Measurements from ENCODE around the gene TUT4.

The TUT4 gene

DNA sequence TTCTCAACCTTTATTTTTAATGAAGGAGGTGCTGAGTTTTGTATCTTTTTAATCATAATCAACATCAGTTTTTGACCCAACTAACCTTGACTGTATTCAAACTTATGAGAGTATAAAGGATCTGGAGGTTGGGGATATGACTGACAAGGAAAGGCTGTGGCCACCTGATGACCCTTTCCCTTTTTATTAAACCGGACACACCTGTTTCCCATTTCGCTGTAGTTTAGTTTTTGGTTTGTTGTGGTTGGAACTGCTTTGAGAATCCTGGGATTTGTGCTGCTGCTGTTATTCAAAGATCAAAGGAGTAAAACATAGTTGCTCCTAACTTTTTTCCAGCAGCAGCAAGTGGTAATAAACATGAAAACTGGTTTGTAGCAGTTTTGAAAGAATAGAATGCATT, 136.1 kb downstream of the TUT4 start:
- H3K9me3 ChIP-seq (replicated peaks; ENCODE audit: insufficient read depth, low read length): no peaks in the 10 kb centered on the region
- no peaks in the 10 kb centered on the region for H4K20me1 ChIP-seq (ENCODE audit: insufficient read depth, low read length)
- TF ChIP-seq, protein P1, sequence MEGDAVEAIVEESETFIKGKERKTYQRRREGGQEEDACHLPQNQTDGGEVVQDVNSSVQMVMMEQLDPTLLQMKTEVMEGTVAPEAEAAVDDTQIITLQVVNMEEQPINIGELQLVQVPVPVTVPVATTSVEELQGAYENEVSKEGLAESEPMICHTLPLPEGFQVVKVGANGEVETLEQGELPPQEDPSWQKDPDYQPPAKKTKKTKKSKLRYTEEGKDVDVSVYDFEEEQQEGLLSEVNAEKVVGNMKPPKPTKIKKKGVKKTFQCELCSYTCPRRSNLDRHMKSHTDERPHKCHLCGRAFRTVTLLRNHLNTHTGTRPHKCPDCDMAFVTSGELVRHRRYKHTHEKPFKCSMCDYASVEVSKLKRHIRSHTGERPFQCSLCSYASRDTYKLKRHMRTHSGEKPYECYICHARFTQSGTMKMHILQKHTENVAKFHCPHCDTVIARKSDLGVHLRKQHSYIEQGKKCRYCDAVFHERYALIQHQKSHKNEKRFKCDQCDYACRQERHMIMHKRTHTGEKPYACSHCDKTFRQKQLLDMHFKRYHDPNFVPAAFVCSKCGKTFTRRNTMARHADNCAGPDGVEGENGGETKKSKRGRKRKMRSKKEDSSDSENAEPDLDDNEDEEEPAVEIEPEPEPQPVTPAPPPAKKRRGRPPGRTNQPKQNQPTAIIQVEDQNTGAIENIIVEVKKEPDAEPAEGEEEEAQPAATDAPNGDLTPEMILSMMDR (IDR thresholded peaks at IDR 0.05; ENCODE audit: low read length): no peak
- TF ChIP-seq EZH2phosphoT487 (IDR thresholded peaks at IDR 0.05; ENCODE audit: low read length) (no peak), EZH2 (optimal IDR thresholded peaks at IDR 0.05; ENCODE audit: low read depth, low read length) (no peak)
- H3K27me3 ChIP-seq (replicated peaks; ENCODE audit: insufficient read depth, low read length): no peaks in the 10 kb centered on the region
- H3K27ac ChIP-seq (ENCODE audit: low read length): no peak overlapping the region
- no peaks in the 10 kb centered on the region for H3K79me2 ChIP-seq (ENCODE audit: low read length)
- H3K4me2 ChIP-seq (ENCODE audit: low read depth, low read length): no peak overlapping the region
- no peak for DNase-seq
- H3F3A ChIP-seq (ENCODE audit: insufficient read depth, low read length): no peaks in the 10 kb centered on the region
- no peak overlapping the region for H2AFZ ChIP-seq (ENCODE audit: low read length)
- peaks cover 11% of the 10 kb centered on the region for H3K36me3 ChIP-seq (replicated peaks; ENCODE audit: insufficient read depth, low read length)
- H3K4me3 ChIP-seq (ENCODE audit: low read length): no peak overlapping the region
- H3K4me1 ChIP-seq (ENCODE audit: low read length): no peaks in the 10 kb centered on the region
- H3K9me2 ChIP-seq (replicated peaks; ENCODE audit: insufficient read depth, low read length): no peaks in the 10 kb centered on the region
- no peak overlapping the region for H3K9ac ChIP-seq (ENCODE audit: low read length)

DNA sequence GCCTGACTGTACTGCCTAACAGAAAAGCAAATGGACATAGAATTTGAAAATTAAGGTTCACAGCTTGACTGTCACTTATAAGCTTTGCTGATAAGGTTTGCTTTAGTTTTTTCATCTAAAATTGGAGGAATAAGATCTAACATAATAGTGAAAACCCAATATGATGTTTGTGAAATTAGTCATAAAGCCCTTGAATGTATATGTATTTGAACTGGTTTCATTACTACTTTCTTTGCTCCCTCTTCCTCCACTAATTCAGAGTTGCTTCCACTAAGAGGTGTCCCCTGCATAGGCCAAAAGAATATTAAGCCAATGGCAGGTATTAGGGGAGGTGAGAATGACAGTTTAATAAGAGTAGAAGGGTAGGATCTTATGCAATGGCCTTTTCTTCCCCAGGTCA, 137.9 kb downstream of the TUT4 start:
- no peak overlapping the region for H3K4me2 ChIP-seq (ENCODE audit: low read depth, low read length)
- no peaks in the 10 kb centered on the region for H4K20me1 ChIP-seq (ENCODE audit: insufficient read depth, low read length)
- no peak for DNase-seq
- H3F3A ChIP-seq (ENCODE audit: insufficient read depth, low read length): no peaks in the 10 kb centered on the region
- H3K27ac ChIP-seq (ENCODE audit: low read length): no peak overlapping the region
- H3K9me3 ChIP-seq (replicated peaks; ENCODE audit: insufficient read depth, low read length): no peaks in the 10 kb centered on the region
- no peak for TF ChIP-seq EZH2phosphoT487 (IDR thresholded peaks at IDR 0.05; ENCODE audit: low read length)
- TF ChIP-seq, protein P1 (IDR thresholded peaks at IDR 0.05; ENCODE audit: low read length): no peak
- no peak for TF ChIP-seq EZH2 (optimal IDR thresholded peaks at IDR 0.05; ENCODE audit: low read depth, low read length)
- H3K27me3 ChIP-seq (replicated peaks; ENCODE audit: insufficient read depth, low read length): no peaks in the 10 kb centered on the region
- no peak overlapping the region for H3K4me3 ChIP-seq (ENCODE audit: low read length)
- no peaks in the 10 kb centered on the region for H3K79me2 ChIP-seq (ENCODE audit: low read length)
- no peak overlapping the region for H2AFZ ChIP-seq (ENCODE audit: low read length)
- no peaks in the 10 kb centered on the region for H3K9me2 ChIP-seq (replicated peaks; ENCODE audit: insufficient read depth, low read length)
- H3K9ac ChIP-seq (ENCODE audit: low read length): no peak overlapping the region
- no peaks in the 10 kb centered on the region for H3K4me1 ChIP-seq (ENCODE audit: low read length)
- peaks cover 20% of the 10 kb centered on the region for H3K36me3 ChIP-seq (replicated peaks; ENCODE audit: insufficient read depth, low read length)

DNA sequence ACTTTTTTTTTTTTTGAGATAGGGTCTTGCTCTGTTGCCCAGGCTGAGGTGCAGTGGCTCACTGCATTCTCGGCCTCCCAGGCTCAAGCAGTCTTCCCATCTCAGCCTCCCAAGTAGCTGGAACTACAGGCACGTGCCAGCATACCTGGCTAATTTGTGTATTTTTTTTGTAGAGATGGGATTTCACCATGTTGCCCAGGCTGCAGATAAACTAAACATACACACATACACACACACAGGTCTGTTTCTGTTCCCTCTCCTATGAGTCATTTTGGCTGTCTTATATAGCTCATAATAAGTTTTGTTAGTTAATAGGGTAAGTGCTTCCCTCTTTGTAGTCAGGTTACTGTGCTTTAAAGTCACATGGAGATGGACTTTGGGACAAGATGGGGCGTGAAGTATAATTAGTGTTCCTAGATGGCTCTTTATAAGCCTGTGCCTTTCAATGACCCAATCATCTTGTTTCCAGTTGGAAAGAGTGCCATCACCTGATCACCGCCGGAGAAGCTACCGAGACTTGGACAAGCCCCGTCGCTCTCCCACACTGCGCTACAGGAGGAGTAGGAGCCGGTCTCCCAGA, 139.4 kb downstream of the TUT4 start:
- H3K27ac ChIP-seq (ENCODE audit: low read length): no peak overlapping the region
- H4K20me1 ChIP-seq (ENCODE audit: insufficient read depth, low read length): no peaks in the 10 kb centered on the region
- no peaks in the 10 kb centered on the region for H3K9me3 ChIP-seq (replicated peaks; ENCODE audit: insufficient read depth, low read length)
- H3K36me3 ChIP-seq (replicated peaks; ENCODE audit: insufficient read depth, low read length): peaks cover 20% of the 10 kb centered on the region
- H3K27me3 ChIP-seq (replicated peaks; ENCODE audit: insufficient read depth, low read length): no peaks in the 10 kb centered on the region
- no peaks in the 10 kb centered on the region for H3K9me2 ChIP-seq (replicated peaks; ENCODE audit: insufficient read depth, low read length)
- H2AFZ ChIP-seq (ENCODE audit: low read length): no peak overlapping the region
- no peak overlapping the region for H3K4me2 ChIP-seq (ENCODE audit: low read depth, low read length)
- peaks cover 10% of the 10 kb centered on the region for H3K79me2 ChIP-seq (ENCODE audit: low read length)
- H3K4me3 ChIP-seq (ENCODE audit: low read length): no peak overlapping the region
- H3K4me1 ChIP-seq (ENCODE audit: low read length): no peaks in the 10 kb centered on the region
- DNase-seq: no peak
- H3K9ac ChIP-seq (ENCODE audit: low read length): no peak overlapping the region
- no peaks in the 10 kb centered on the region for H3F3A ChIP-seq (ENCODE audit: insufficient read depth, low read length)
- TF ChIP-seq EZH2 (optimal IDR thresholded peaks at IDR 0.05; ENCODE audit: low read depth, low read length): no peak
- TF ChIP-seq EZH2phosphoT487 (IDR thresholded peaks at IDR 0.05; ENCODE audit: low read length): no peak
- TF ChIP-seq, protein P1 (IDR thresholded peaks at IDR 0.05; ENCODE audit: low read length): no peak
